Activated CD8-positive, alpha-beta T cell treated with anti-CD3 and anti-CD28 coated beads for 36 hours (primary cell): ENCODE results near the gene TTC39B. TPM values are rescaled to one million over a fixed set of nuclear protein-coding genes. Genes with fewer than 3 reads are reported as not detected.

Source experiments
- ATAC-seq: fragments of 200-7000 bp; cut with Tn5 transposase; one replicate; pipeline ENCODE4 v1.10.0; 2021; ENCODE audit warnings: mild to moderate bottlenecking, moderate library complexity
- CTCF ChIA-PET: fragments of 350-600 bp; sonication (Branson Sonifier 250); formaldehyde crosslinking; loops from one replicate; lab custom pipeline; 2021; ENCODE audit warnings: antibody characterized with exemption; lab: Charles Lee
- POLR2A ChIA-PET: fragments of 350-600 bp; sonication (Branson Sonifier 250); formaldehyde crosslinking; loops from one replicate; lab custom pipeline; 2021; ENCODE audit warnings: antibody characterized with exemption; lab: Charles Lee
- DNase-seq: peaks from one replicate; pipeline ENCODE4 v3.0.0-alpha.2; 2020
- H3K27ac Mint-ChIP-seq: one replicate; pipeline ENCODE4 v1.8.0; 2021; ENCODE audit warnings: mild to moderate bottlenecking, mixed read lengths
- H3K27me3 Mint-ChIP-seq: one replicate; pipeline ENCODE4 v1.8.0; 2021; ENCODE audit warnings: mixed read lengths
- H3K36me3 Mint-ChIP-seq: one replicate; pipeline ENCODE4 v1.8.0; 2021; ENCODE audit warnings: low read depth, mixed read lengths
- H3K4me1 Mint-ChIP-seq: one replicate; pipeline ENCODE4 v1.8.0; 2021; ENCODE audit warnings: low read depth, mixed read lengths
- H3K4me3 Mint-ChIP-seq: one replicate; pipeline ENCODE4 v1.8.0; 2021; ENCODE audit warnings: mild to moderate bottlenecking, moderate library complexity, mixed read lengths
- H3K9me3 Mint-ChIP-seq: one replicate; pipeline ENCODE4 v1.8.0; 2021; ENCODE audit warnings: mixed read lengths
- intact Hi-C: fragments of 100-400 bp; cut with micrococcal nuclease; formaldehyde crosslinking; loops from one replicate; pipeline ENCODE4 v1.10.0; 2022
- total RNA-seq, 2 experiments: library from RNA; stranded (reverse); gene quantifications; one replicate each; pipeline ENCODE4 v1.2.3, GENCODE V29; 2021
- TF ChIP-seq, protein P1 (sequence below): fragments of 200-600 bp; IDR thresholded peaks from one replicate; pipeline ENCODE4 v1.8.0; 2022; ENCODE audit warnings: antibody characterized with exemption, mild to moderate bottlenecking

Gene TTC39B
- total RNA-seq, 2 experiments from 2014 or later: 17.8 to 18.5 TPM

DNA sequence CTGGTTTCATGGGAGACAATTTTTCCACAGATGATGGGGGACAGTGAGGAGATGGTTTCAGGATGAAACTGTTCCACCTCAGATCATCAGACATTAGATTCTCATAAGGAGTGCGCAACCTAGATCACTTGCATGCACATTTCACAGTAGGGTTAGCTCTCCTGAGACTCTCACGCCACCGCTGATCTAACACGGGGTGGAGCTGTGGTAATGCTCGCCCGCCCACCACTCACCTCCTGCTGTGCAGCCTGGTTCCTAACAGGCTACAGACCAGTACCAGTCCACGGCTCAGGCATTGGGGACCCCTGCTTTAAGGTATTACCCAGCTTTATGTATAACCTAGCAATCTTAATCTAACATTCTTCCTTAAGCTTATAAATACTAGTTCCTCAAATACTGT, 35.6 kb downstream of the TTC39B start:
- intact Hi-C loops: loop anchor here (10.0 kb wide), 1 partner anchor 333 kb away; no protein-coding TSS in a partner anchor
- DNase-seq (peak; percentile 62), ATAC-seq (peak; percentile 78)
- Mint-ChIP-seq H3K36me3 (peaks cover 5% of the 10 kb centered on the region), H3K9me3 (no peaks in the 10 kb centered on the region), H3K4me3 (no peak overlapping the region), H3K27me3 (no peaks in the 10 kb centered on the region), H3K27ac (no peak overlapping the region), H3K4me1 (peaks cover 40% of the 10 kb centered on the region)
- ChIA-PET POLR2A (interaction anchor here (0.6 to 1.4 kb wide), 3 partner anchors 12 to 150 kb away, joined by 3 to 5 read pairs (median 3); no protein-coding TSS in a partner anchor), CTCF (interaction anchor here (1.3 to 2.6 kb wide), 2 partner anchors 40 to 61 kb away, joined by 3 to 9 read pairs; no protein-coding TSS in a partner anchor)
- TF ChIP-seq, protein P1, sequence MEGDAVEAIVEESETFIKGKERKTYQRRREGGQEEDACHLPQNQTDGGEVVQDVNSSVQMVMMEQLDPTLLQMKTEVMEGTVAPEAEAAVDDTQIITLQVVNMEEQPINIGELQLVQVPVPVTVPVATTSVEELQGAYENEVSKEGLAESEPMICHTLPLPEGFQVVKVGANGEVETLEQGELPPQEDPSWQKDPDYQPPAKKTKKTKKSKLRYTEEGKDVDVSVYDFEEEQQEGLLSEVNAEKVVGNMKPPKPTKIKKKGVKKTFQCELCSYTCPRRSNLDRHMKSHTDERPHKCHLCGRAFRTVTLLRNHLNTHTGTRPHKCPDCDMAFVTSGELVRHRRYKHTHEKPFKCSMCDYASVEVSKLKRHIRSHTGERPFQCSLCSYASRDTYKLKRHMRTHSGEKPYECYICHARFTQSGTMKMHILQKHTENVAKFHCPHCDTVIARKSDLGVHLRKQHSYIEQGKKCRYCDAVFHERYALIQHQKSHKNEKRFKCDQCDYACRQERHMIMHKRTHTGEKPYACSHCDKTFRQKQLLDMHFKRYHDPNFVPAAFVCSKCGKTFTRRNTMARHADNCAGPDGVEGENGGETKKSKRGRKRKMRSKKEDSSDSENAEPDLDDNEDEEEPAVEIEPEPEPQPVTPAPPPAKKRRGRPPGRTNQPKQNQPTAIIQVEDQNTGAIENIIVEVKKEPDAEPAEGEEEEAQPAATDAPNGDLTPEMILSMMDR: no peak

DNA sequence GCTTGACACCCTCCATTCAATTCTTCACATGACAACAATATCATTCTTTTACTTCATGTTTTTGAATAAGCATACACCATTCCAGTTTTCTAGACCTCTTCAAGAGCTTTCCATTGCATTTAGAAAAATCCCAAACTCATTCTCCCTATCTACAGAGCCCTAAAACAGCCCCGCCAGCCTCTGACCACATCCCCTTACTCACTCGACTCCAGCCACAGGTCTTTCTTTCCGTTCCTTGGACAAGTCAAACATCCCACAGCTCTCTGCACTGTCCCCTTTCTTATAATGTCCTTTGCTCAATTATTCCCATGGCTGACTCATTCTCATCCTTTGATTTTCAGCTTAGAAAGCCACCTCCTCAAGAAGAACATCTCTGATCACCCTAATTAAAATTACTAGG, 38.2 kb downstream of the TTC39B start:
- DNase-seq (no peak), ATAC-seq (no peak)
- ChIA-PET POLR2A (interaction anchor here (1.4 kb wide), 1 partner anchor 10 kb away, joined by 4 read pairs; no protein-coding TSS in a partner anchor), CTCF (interaction anchor here (0.7 to 1.0 kb wide), 2 partner anchors 39 to 57 kb away, joined by 3 to 4 read pairs; partner anchors contain the start of gene TTC39B)
- Mint-ChIP-seq H3K9me3 (no peaks in the 10 kb centered on the region), H3K4me1 (peaks cover 34% of the 10 kb centered on the region), H3K36me3 (peaks cover 5% of the 10 kb centered on the region), H3K27ac (no peak overlapping the region), H3K4me3 (no peak overlapping the region), H3K27me3 (no peaks in the 10 kb centered on the region)
- TF ChIP-seq, protein P1: no peak
- intact Hi-C loops: no loop called here

DNA sequence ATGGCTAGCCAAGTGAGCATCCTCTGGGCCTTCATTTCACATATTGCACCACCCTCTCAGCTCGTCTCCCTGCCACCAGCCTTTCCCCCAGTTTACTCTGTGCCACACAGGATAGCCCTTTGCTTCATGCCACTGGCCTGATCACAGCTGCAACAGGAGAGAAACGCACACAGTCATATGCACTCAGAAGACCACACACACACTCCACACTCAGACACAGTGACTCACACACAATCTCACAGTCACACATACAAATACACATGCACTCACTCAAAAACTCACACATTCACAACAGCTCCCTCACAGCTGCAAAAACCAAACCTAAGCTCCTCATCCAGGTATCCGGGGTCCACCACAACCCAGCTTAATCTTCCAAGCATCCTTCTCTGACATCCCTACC, 38.7 kb downstream of the TTC39B start:
- TF ChIP-seq, protein P1: no peak
- ChIA-PET POLR2A (interaction anchor here (1.4 kb wide), 1 partner anchor 10 kb away, joined by 4 read pairs; no protein-coding TSS in a partner anchor), CTCF (interaction anchor here (0.7 to 1.0 kb wide), 2 partner anchors 39 to 56 kb away, joined by 3 to 4 read pairs; partner anchors contain the start of gene TTC39B)
- Mint-ChIP-seq H3K4me1 (peaks cover 31% of the 10 kb centered on the region), H3K9me3 (no peaks in the 10 kb centered on the region), H3K27me3 (no peaks in the 10 kb centered on the region), H3K4me3 (no peak overlapping the region), H3K36me3 (peaks cover 5% of the 10 kb centered on the region), H3K27ac (no peak overlapping the region)
- intact Hi-C loops: no loop called here
- DNase-seq: no peak
- peak; percentile 37 for ATAC-seq

DNA sequence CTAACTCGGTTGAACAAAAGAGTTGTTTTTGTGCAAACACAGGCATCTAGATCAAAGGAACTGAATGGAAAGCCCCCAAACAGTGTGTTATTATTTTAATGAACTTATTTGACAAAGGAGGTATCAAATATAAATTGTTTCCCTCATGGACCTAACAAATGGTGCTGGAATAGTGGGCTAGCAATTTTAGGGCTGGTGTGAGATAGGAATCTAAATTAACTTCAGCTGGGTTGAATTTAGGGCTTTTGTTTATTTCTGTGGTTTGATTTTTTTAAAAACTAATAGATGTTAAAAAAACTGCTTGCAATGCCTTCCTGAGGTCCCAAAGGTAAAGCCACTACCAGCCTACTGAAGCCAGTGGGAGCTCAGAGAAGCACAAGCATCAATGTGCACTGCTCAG, 42.1 kb downstream of the TTC39B start:
- H3K4me1 Mint-ChIP-seq: peaks cover 25% of the 10 kb centered on the region

DNA sequence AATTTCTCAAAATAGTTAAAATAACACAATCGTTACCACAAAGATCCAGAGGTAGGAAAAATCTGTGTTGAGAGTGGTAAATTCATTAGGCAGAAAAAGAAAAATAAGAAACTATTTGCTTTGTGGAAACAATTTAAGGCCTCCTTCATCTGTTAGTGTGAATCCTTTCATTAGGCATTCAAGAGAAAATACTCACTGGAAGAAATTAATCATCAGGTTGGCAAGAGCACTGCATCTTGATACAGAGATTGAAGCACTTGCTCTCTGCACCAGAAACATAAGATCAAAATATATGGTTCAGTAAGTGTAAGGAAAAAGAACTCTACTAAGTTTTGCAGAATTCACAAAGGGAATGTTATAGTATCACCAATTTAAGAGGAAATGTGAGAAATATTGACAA, 44.4 kb downstream of the TTC39B start:
- DNase-seq: no peak
- intact Hi-C loops: no loop called here
- no peak overlapping the region for H3K27ac Mint-ChIP-seq

More for the DNA sequence above, 42.1 kb downstream of the TTC39B start:
- Mint-ChIP-seq H3K27ac (no peak overlapping the region), H3K4me3 (no peak overlapping the region), H3K27me3 (no peaks in the 10 kb centered on the region), H3K36me3 (peaks cover 10% of the 10 kb centered on the region), H3K9me3 (no peaks in the 10 kb centered on the region)
- DNase-seq (no peak), ATAC-seq (no peak)
- ChIA-PET POLR2A (no interaction called here), CTCF (interaction anchor here (0.5 kb wide), 1 partner anchor 39 kb away, joined by 3 read pairs; no protein-coding TSS in a partner anchor)
- TF ChIP-seq, protein P1: no peak
- intact Hi-C loops: no loop called here

More for the DNA sequence above, 44.4 kb downstream of the TTC39B start:
- ChIA-PET CTCF (interaction anchor here (0.6 kb wide), 1 partner anchor 186 kb away, joined by 3 read pairs; no protein-coding TSS in a partner anchor), POLR2A (no interaction called here)
- TF ChIP-seq, protein P1: no peak
- H3K27me3 Mint-ChIP-seq: no peaks in the 10 kb centered on the region
- H3K9me3 Mint-ChIP-seq: no peaks in the 10 kb centered on the region
- H3K4me1 Mint-ChIP-seq: peaks cover 13% of the 10 kb centered on the region
- no peak for ATAC-seq
- no peak overlapping the region for H3K4me3 Mint-ChIP-seq
- H3K36me3 Mint-ChIP-seq: peaks cover 8% of the 10 kb centered on the region
